Amniotic stem cell (primary cell): ENCODE measurements around the gene CCT7.
"Not testable (repeated sequence)": the region's sequence is repeated elsewhere in the genome, so short reads cannot be mapped to it uniquely, and the experiment has no call there.

Experiments used
- DNase-seq: peaks from one replicate; lab custom pipeline; 2025; lab: John Stamatoyannopoulos, UW

Gene CCT7

DNA sequence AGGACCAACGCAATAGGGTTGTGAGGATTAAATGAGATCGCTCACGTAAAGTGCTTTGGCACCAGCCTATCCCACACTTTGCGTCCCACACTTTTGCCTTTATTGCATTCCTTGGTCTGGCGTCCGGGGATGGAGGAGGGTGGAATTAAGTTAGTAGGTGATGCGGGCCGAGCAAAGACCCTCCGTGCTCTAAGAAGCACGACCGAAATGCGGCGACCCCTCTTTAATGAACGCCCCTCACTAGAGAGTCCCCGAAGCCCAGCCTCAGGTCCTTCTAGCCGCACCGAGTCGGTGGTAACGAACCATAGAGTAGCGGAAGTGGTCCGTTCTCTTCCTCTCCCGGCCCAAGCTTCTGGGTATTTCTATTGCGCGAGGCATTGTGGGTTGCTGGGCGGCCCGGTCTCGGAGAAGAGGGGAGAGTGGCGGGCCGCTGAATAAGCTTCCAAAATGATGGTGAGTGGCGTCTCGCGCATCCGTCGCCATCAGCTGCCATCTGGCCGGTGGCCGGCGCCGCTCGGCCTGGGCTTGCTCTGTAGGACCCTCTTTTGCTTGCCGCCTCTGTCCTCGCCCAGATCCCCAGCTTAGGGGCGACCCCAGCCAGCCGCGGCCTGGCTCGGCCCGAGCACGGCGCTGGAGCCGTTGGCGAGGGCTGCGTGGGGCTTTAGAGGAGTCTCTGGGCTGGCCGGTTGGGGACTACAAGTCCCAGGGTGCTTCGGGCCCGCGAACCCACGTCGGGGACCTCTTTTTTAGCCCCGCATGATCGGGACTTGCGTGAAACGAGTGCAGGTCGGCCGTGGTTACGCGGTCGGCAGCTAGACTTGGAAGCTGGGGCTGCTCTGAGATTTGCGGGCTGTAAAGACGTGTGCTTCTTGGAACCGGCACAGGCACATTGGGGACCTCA is at the start of gene CCT7:
TSS of gene CCT7 (plus strand) at position 377 of the 901 bp plus-strand sequence. CDS start at position 448, 71 bp downstream.
- DNase-seq, result peak; percentile 55

DNA sequence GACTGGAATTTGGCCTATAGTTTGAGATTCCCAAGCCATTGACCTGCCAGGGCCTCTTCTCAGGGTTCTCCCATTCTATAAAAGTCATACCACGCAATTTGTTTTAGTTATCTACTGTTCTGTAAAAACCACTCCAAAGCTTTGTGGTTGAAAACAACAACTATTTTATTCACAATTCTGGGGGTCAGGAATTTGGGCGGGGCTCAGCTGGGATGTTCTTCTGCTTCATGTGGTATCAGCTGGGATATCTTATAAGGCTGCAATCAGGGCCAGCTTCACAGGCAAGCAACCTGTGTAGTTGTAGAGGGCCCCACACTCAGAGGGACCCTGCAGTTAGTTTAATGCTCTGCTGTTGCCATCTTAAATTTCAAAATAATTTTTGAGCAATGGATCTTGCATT is 48.1 kb upstream of the CCT7 start:
- DNase-seq, result no peak

DNA sequence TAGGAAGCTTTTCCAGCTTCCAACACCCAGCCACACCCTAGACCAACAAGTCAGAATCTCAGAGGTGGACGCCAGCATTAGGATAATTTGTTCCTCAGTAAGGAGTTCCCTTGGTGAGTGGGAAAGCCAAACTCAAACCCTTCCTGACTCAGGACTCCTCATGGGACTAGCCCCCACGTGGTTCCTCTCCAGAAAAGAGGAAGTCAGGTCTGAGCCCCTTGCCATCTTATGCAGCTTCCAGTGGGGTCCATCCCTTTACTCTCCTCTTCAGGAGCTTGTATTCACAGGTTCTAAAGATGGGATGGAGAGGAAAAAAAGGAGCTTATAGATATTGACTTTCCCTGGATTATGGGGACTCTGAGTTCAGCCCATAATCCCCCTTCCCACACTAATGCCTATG is 46.6 kb upstream of the CCT7 start:
- no peak for DNase-seq

DNA sequence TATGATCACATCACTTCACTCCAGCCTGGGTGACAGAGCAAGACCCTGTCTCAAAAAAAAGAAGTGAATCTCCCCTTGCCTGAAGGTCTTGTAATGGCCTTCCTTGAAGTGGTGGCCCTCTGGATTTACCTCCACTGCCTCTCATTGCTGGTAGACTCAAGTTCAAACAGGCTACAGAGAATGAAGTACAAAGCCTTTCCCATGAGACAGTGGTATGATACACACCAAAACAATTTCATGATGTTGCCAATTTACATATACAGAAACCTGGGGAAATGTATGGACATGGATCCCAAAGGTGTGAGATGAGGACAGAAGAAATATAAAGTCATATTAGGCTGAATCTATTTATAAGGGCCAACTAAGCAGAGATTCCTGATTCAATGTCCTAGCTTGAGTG is 36.5 kb upstream of the CCT7 start:
- DNase-seq, result no peak

DNA sequence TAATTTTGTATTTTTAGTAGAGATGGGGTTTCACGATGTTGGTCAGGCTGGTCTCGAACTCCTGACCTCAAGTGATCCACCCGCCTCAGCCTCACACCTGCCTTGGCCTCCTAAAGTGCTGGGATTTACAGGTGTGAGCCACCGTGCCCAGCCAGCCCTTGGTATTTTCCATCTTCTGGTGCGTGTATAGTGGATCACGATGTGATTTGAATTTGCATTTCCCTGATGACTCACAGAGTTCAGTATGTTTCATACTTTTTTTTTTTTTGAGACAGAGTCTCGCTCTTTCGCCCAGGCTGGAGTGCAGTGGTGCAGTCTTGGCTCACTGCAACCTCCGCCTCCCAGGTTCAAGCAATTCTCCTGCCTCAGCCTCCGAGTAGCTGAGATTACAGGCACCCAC is 33.8 kb upstream of the CCT7 start:
- not testable (repeated sequence) for DNase-seq

DNA sequence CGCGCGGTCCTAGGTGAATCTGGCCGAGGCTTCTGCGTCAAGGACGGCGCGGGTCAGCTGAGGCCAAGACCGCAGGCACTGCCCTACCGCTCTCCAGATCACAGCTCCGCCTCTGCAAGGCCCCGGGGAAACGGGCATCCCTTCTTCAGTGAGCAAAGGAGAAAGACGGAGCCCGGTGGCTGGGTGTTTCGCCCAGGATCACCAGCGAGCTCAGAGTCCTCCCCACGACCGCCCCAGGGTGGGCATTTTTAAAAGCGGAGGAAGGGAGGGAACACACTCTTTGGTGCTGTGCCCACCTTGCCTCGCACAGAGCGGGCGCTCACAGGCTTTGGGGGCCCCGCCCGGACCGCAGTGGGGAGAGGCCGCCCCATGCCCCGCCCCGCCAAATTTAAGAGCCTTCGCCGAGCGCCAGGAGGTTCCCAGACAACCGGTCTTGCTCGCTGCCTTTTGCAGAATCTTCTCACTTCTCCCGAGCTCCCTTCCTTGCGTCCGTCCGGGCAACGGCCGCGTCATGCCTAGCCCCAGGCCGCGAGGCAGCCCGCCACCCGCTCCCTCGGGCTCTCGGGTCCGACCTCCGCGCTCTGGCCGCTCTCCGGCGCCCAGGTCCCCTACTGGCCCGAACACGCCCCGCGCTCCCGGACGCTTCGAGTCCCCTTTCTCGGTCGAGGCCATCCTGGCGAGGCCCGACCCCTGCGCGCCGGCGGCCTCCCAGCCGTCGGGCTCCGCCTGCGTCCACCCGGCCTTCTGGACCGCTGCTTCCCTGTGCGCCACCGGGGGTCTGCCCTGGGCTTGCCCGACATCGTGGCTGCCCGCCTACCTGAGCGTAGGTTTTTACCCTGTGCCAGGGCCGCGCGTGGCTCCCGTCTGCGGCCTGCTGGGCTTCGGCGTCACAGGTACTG is 31.7 kb upstream of the CCT7 start, which contains the start of gene NOTO:
TSS of gene NOTO (plus strand) at position 419 of the 899 bp plus-strand sequence. CDS start at position 512, 93 bp downstream.
- DNase-seq, result no peak

DNA sequence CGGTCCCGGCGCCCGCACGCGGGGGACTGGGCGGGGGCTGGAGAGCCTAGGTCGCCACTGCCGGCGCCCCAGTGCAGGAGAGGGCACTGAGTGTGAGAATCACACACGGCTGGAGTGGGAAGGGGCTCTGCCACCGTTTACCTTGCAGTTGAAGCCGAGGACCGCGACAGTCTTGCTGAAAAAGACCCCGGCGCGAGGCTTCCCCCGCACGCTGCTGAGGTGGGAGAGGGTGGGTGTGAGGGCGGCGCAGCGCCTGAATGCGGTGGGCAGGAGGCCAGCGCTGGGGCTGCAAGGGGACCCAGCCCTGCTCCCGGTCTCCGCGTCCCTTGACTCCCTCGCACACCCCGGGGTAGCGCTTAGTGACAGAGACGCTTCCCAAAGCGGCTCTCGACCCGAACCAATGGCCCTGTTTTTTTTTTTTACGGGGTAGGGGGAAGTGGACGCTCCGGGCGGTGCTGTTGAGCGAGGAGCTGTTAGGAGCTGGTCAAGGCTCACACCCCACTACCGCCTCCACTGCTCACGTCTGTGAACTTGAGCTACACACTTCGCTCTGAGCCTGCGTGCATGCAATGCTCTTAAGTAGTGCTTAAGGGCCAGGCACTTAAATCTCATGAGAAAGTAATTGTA is 30.9 kb upstream of the CCT7 start:
- DNase-seq, result no peak

DNA sequence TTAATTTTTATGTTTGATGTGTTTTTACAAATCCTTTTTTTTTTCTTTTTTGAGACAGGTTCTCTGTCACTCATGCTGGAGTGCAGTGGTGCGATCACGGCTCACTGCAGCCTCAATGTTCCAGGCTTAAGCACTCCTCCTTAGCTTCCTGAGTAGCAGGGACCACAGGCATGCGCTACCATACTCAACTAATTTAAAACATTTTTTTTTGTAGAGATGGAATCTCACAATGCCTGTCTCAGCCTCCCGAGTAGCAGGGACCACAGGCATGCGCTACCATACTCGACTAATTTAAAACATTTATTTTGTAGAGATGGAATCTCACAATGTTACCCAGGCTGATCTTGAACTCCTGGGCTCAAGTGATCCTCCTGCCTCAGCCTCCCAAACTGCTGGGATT is 28.5 kb upstream of the CCT7 start:
- DNase-seq, result no peak

DNA sequence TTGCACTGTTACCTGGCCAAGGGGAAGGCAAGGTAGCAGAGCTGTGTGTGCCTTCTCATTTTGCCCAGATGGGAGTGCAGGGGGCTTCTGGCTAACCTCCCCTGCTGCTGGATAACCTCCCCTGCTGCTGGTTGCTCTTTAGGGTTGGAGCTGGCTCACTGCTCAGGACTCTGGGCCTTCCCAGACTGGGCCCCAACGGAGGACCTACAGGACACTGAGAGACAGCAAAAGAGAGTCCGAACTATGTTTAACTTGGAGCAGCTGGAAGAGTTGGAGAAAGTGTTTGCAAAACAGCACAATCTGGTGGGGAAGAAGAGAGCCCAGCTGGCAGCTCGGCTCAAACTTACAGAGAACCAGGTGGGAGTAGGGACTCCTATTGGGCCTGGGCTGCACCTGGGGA is 25.9 kb upstream of the CCT7 start:
- no peak for DNase-seq

DNA sequence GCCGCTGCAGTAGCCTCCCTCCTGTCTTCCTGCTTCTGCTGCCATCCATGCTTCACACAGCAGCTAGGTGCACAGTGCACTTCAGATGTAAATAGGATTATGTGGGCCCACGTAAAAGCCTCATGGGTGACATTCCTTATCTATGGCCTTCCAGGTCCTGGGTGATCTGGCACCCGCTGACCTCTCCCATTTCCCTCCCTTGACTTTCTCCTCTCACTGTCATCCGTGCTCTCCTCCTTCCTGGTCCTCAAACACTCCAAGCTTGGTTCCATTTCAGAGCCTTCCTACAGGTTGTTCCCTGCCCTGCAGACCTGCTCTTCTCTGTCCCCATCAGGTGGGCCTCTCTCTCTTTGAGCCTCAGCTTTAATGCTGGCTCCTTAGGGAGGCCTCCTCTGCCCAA is 24.1 kb upstream of the CCT7 start:
- no peak for DNase-seq

DNA sequence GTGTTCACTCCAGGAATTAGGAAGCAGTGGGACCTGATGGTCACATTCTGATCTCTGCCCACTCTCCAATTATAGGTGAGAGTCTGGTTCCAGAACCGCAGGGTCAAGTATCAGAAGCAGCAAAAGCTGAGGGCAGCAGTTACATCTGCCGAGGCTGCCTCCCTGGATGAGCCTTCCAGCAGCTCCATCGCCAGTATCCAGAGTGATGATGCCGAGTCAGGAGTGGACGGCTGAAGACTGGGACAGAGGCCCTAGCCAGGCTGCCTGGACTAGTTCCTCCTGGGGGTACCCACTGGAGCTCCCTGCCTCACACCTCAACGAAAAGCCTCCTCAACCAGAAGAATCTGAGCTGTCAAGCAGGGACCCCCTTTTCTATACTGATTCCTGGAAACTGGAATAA is 23.4 kb upstream of the CCT7 start:
- no peak for DNase-seq

DNA sequence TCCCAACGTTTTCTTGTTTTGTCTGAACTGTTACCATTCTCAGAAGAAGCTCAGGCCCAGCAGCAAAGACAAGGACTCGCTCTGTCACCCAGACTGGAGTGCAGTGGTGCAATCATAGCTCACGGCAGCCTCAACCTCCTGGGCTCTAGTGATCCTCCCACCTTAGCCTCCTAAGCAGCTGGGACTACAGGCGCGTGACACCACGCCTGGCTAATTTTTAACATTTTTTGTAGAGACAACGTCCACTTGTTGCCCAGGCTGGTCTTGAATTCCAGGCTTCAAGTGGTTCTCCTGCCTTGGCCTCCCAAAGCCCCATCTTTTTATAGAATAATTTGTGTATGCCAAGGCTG is 22.0 kb upstream of the CCT7 start:
- DNase-seq, result no peak

DNA sequence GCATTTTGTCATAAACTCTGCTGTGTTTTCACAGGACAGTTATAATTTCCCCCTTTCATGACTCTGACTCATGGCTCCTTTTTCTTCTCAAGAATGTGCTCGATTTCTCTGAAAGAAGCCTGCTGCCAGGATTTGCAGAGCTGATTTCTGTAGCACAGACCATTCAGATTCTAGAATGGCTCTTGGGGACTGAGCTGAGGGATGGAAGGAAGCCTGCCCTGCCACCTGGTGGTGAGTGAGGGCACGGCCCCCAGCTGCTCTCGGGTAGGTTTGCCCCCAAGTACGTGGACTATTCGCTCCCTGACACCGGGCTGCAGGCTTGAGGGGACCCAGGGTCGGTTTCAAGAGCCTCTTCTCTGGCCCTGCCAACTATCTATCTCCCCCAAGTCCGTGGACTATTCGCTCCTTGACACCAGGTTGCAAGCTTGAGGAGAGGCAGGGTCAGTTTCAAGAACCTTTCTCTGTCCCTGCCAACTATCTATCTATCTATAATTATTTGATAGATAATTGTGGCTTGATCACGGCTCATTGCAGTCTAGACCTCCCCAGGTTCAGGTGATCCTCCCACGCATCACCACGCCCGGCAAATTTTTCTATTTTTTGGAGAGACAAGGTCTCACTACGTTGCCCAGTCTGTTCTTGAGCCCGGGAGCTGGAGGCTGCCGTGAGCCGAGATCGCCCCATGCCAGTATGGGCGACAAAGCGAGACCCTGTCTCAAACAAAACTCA is 21.5 kb upstream of the CCT7 start:
- DNase-seq, result peak; percentile 67

DNA sequence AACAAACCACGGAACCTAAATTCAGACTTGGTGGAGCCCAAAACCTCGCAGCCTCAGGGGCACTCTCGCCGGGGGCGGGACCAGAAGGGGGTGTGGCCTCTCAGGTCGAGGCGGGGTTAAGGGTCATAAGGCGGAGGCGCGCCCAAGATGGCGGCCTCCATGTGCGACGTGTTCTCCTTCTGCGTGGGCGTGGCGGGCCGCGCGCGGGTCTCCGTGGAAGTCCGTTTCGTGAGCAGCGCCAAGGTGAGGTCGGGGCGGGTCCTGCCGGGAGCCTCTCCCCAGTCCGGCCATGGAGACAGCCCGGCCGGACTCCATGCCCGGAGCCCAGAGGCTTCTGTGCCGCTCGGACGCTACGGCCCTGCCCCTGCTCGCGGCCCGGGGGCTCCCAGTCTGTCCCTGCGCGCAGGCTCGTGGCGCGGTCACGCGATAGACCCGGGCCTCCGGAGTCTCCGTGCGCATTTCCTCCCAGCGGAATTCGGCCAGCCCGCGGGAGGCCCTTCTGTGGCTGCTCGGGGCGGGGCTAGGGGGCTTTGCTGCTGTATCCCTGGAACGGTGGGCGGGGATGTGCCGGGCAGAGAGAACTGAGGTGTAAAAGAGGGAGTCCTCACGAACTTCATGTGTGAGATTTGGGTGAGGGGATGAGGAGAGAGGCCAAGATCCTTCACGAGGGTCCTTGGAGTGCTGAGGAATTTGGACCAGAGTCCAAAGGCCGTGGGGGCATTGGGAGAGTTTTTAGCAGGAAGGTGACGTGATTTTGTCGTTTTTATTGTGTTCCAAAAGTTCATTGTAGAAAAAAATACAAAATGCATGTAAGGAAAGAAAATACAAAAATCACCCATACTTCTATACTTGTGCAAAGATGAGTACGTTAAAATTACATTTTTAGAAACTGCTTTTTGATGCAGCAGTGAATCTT is 19.7 kb upstream of the CCT7 start, which contains the start of gene SMYD5:
TSS of gene SMYD5 (plus strand) at position 126 of the 916 bp plus-strand sequence. CDS start at position 148, 22 bp downstream.
- no peak for DNase-seq

DNA sequence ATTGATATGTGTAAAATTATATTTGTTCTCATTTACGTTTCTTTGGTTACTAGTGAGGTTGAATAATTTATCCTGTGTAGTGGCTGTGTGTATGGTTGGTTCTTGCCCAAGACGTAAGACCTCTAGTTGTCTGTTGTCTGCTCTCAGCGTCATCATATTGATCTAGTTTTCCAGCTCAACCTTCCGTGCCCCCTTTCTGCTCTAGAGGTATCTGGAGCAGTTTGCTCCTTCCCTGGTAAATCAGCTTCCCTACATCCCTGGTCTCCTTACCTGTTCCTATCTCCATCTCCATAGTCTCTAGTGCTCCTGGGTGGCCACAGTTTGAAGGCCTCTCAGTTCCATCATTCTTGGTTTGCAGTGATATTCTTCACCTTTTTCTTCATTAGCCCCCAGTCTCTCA is 18.9 kb upstream of the CCT7 start:
- no peak for DNase-seq

DNA sequence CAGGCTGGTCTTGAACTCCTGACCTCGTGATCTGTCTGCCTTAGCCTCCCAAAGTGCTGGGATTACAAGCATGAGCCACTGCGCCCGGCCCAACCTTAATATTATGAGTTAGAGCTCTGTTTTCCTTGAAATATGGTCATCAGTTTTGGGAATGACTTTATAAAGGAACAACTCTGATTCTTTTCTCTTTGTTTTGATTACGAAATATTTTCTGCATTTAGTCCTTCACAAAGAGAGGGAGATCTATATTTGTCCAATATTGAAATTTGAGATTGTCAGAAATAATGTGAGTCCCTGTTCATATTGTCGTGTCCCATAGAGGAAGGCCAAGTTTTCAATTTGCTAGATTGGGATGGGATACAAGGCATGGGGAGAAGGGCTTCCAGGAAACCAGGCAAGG is 16.9 kb upstream of the CCT7 start:
- no peak for DNase-seq

DNA sequence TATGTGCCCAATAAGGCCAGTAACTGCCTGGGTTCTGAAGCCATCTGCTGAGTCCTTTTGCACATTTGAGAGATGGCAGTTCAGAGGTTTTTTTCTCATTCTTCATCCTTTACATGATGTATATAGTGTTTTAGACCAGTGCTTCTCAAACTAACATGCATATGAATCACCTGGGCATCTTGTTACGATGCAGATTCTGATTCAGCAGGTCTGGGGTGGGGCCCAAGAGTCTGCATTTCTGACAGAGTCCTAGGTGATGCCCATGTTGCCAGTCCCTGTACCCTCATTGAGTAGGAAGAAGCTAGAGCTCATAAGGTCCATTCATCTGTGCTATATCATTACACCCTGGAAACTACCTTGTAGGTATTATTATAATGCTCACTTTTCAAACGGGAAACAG is 16.3 kb upstream of the CCT7 start:
- no peak for DNase-seq

DNA sequence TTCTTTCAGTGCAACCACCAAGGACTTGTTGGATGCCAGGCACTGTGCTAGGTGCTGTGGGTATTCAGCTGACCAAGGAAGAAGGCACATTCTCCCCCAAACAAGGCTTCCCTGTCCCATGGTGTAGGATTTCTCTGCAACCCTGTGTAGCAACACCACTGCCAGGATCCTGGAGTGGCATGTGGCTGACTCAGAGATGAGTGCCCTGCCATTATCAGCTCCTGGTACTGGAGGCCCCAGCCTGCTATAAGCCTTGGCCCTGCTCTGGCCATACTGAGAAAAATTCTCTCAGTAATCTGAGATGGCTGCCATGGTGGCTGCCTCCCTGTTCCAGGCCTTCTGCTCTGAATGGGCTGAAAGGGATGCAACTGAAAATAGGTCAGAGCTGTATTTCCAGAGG is 15.8 kb upstream of the CCT7 start:
- DNase-seq, result no peak

DNA sequence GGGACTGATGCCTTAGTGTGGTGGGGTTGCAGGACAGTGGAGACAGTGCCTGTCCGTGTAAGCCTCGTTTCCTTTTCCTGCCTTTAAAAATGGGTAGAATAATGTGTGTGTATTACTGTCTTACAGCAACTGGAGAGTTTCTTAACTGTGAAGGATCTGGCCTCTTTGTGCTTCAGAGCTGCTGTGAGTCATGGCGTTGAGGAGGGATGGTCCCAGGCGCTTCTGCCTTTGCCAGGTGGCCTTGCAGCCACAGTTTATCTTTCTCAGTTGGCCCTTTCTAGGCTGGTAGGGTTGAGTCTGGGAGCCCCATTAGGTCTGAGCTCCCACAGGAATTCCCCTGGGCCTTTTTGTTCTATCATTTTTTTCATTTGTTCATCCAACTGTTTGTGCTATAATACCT is 10.3 kb upstream of the CCT7 start:
- no peak for DNase-seq

DNA sequence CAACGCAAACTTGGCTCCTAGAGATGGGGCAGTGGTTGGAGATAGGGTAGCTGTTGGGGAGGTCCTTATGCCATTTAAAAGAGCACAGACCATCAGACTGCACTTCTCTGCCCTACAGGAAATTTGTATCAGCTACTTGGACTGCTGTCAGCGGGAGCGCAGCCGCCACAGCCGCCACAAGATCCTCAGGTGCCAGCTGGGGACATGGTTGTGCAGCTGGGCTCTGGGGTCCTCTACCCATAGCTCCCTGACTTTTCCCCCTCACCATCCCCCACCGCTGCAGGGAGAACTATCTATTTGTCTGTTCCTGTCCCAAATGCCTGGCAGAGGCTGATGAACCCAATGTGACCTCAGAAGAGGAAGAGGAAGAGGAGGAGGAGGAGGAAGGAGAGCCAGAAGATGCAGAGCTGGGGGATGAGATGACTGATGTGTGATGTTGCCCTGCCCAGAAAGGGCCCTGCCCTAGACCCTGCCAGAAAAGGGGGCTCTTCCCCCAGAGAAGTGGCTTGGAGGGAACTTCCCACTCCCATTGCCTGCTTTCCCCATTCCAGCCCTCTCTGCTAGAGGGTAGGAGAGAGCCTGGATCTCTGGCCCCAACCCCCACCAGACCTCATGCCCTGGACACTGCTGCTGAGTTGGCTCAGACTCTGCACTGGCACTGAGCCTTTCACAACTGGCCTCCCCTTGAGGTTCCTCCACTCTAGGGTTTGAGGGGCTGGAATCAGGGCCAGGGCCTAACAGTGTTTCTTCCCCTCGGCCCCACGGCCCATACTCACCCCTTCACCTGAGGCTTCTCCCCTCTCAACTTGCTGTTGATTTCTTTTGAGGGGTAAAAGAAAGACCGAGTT is 8.4 kb upstream of the CCT7 start:
- no peak for DNase-seq
